Measurements from ENCODE around the gene GPR55. TPM values are rescaled to one million over a fixed set of nuclear protein-coding genes. Genes with fewer than 3 reads are reported as not detected.

GPR55 gene
- total RNA-seq, 1 experiment from 2014 or later, result not detected

- RAD21 ChIA-PET (ENCODE audit: low non-redundant PET in 1 of 2, low total read pairs in 2 of 2, uncharacterized antibody in 2 of 2, unreplicated experiment in 2 of 2), result no interaction called here
- TF ChIP-seq POLR2AphosphoS5 (IDR thresholded peaks at IDR 0.05; ENCODE audit: low read depth, low read length) (no peak), ZNF274 (IDR thresholded peaks at IDR 0.05; ENCODE audit: low read depth, low read length) (no peak), EZH2 (IDR thresholded peaks at IDR 0.05) (no peak), ZFX (IDR thresholded peaks at IDR 0.05) (no peak), SP1 (IDR thresholded peaks at IDR 0.05; ENCODE audit: low read depth) (no peak)
- Histone ChIP-seq H3K27ac (ENCODE audit: low read depth, low read length) (no peak overlapping the region), H2AFZ (ENCODE audit: low read depth, low read length, poor library complexity, severe bottlenecking) (no peak overlapping the region), H3K79me2 (ENCODE audit: insufficient read depth, low read length) (no peaks in the 10 kb centered on the region), H3K27me3 (ENCODE audit: insufficient read depth, low read length) (no peaks in the 10 kb centered on the region), H3K36me3 (ENCODE audit: control insufficient read depth in 1 of 2, insufficient read depth in 2 of 2, low read length in 2 of 2) (no peaks in the 10 kb centered on the region), H4K20me1 (ENCODE audit: insufficient read depth) (no peaks in the 10 kb centered on the region), H3K4me3 (replicated peaks in 1 of 2; ENCODE audit: low read depth in 1 of 2, low read length in 2 of 2) (no peak overlapping the region), H3K4me1 (ENCODE audit: control insufficient read depth in 1 of 2, insufficient read depth in 2 of 2, low read length in 2 of 2) (peaks cover 0 to 4% of the 10 kb centered on the region in 2 experiments; a peak in 2 of 4 replicates), H3K9ac (ENCODE audit: low read length) (no peak overlapping the region), H3K4me2 (ENCODE audit: low read length) (no peak overlapping the region), H3K9me2 (ENCODE audit: insufficient read depth) (no peaks in the 10 kb centered on the region), H3K9me3 (ENCODE audit: control insufficient read depth in 1 of 2, insufficient read depth in 1 of 2, low read depth in 1 of 2, low read length in 2 of 2) (no peaks in the 10 kb centered on the region)
- BruUV-seq (replicated peaks), result no TSS peak
- ATAC-seq (no peak), DNase-seq (ENCODE audit: low read depth, low spot score) (no peak)
- CTCF ChIA-PET, result interaction anchor here (1.0 kb wide), 1 partner anchor 66 kb away, joined by 3 read pairs; no protein-coding TSS in a partner anchor
- POLR2A ChIA-PET, result no interaction called here
- intact Hi-C loops (cut with micrococcal nuclease), result no loop called here
Measured at GRCh38 chr2:230890646-230891045, 34.4 kb downstream of the GPR55 start.

DNA sequence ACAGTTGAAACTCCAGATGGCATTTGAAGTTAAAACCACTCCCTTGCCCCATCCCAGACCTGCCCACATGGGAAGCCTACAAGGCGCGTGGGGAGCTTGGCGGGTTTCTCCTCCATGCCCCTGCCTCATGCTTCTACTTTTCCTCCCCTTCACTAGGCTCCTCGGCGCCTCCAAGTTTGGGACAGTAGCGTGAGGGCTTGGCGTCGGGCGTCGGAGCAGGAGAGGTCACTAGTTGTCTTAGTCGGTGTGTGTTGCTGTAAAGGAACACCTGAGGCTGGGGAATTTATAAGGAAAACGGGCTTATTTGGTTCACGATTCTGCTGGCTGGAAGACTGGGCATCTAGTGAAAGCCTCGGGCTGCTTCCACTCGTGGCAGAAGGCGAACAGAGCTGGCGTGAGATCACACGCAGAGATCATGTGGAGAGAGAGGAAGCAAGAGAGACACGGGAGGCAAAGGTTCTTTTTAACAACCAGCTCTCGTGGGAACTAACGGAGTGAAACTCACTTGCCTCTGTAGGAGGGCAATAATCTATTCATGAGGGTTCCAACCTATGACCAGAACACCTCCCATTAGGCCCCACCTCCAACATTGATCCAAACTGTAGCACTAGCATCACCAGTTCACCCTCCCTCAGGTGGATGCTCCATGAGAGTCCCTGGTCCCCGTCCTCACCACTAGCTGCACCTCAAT, 35.0 kb downstream of the GPR55 start:
- H3K27me3 ChIP-seq (ENCODE audit: insufficient read depth, low read length), result no peaks in the 10 kb centered on the region
- no peaks in the 10 kb centered on the region for H4K20me1 ChIP-seq (ENCODE audit: insufficient read depth)
- no peaks in the 10 kb centered on the region for H3K36me3 ChIP-seq (ENCODE audit: control insufficient read depth in 1 of 2, insufficient read depth in 2 of 2, low read length in 2 of 2)
- POLR2A ChIA-PET, result no interaction called here
- H2AFZ ChIP-seq (ENCODE audit: low read depth, low read length, poor library complexity, severe bottlenecking), result no peak overlapping the region
- H3K27ac ChIP-seq (ENCODE audit: low read depth, low read length), result no peak overlapping the region
- H3K9me3 ChIP-seq (ENCODE audit: control insufficient read depth in 1 of 2, insufficient read depth in 1 of 2, low read depth in 1 of 2, low read length in 2 of 2), result no peaks in the 10 kb centered on the region
- H3K9me2 ChIP-seq (ENCODE audit: insufficient read depth), result no peaks in the 10 kb centered on the region
- H3K4me1 ChIP-seq (ENCODE audit: control insufficient read depth in 1 of 2, insufficient read depth in 2 of 2, low read length in 2 of 2), result no peaks in the 10 kb centered on the region
- H3K79me2 ChIP-seq (ENCODE audit: insufficient read depth, low read length), result no peaks in the 10 kb centered on the region
- TF ChIP-seq MAX (IDR thresholded peaks at IDR 0.05), result no peak
- H3K4me3 ChIP-seq (replicated peaks in 1 of 2; ENCODE audit: low read depth in 1 of 2, low read length in 2 of 2), result no peak overlapping the region
- intact Hi-C loops (cut with micrococcal nuclease), result no loop called here
- no peak overlapping the region for H3K4me2 ChIP-seq (ENCODE audit: low read length)
- DNase-seq (ENCODE audit: low read depth, low spot score) (no peak), ATAC-seq (no peak)
- RAD21 ChIA-PET (ENCODE audit: low non-redundant PET in 1 of 2, low total read pairs in 2 of 2, uncharacterized antibody in 2 of 2, unreplicated experiment in 2 of 2), result no interaction called here
- CTCF ChIA-PET, result interaction anchor here (1.0 kb wide), 1 partner anchor 66 kb away, joined by 3 read pairs; no protein-coding TSS in a partner anchor
- H3K9ac ChIP-seq (ENCODE audit: low read length), result no peak overlapping the region
- BruUV-seq (replicated peaks), result no TSS peak

Data from HCT116 (cell line).